B cell (primary cell): ENCODE data around the gene TEX9.

Experiments used
- CTCF ChIP-seq: fragments of 200-600 bp; IDR thresholded peaks from one replicate; pipeline ENCODE4 v1.8.0; 2022; ENCODE audit warnings: antibody characterized with exemption, mild to moderate bottlenecking
- EZH2 ChIP-seq: IDR thresholded peaks from 2 replicates; pipeline ENCODE4 v1.6.1; 2012; ENCODE audit warnings: borderline replicate concordance, low read depth, mild to moderate bottlenecking, moderate library complexity, low read length; ENCODE audit not compliant: insufficient read depth, poor library complexity, severe bottlenecking

GRCh38 chr15:56428821-56429458 lies 63.7 kb downstream of the TEX9 start:
- TF ChIP-seq CTCF (peak; percentile 73), EZH2 (no peak)
